Endothelial cell of umbilical vein (primary cell): ENCODE data around the gene RTN4R.

Experiments used
- EZH2 ChIP-seq: IDR thresholded peaks from 2 replicates; pipeline ENCODE4 v1.6.1; 2012; ENCODE audit warnings: borderline replicate concordance, low read depth, mild to moderate bottlenecking, moderate library complexity, low read length, inconsistent platforms; ENCODE audit not compliant: severe bottlenecking
- FOS ChIP-seq: IDR thresholded peaks from 2 replicates; pipeline ENCODE4 v1.6.1; 2011; ENCODE audit warnings: mild to moderate bottlenecking, low read length, moderate library complexity, borderline replicate concordance; ENCODE audit not compliant: insufficient read depth
- GATA2 ChIP-seq: IDR thresholded peaks from 2 replicates; pipeline ENCODE4 v1.7.0; 2011; ENCODE audit warnings: low read depth, mild to moderate bottlenecking, moderate library complexity, mixed read lengths, low read length; ENCODE audit not compliant: insufficient read length, insufficient read depth
- JUN ChIP-seq: IDR thresholded peaks from 2 replicates; pipeline ENCODE4 v1.6.1; 2011; ENCODE audit warnings: borderline replicate concordance, low read depth; ENCODE audit not compliant: insufficient read length, insufficient read depth
- MAX ChIP-seq: IDR thresholded peaks from 2 replicates; pipeline ENCODE4 v1.6.1; 2011; ENCODE audit not compliant: insufficient read depth, insufficient read length
- MYC ChIP-seq: IDR thresholded peaks from one replicate; pipeline ENCODE4 v1.6.1; 2011; ENCODE audit warnings: mild to moderate bottlenecking, low read depth, low read length
- POLR2A ChIP-seq: IDR thresholded peaks from 2 replicates; pipeline ENCODE4 v1.6.1; 2012; ENCODE audit warnings: low read depth, mild to moderate bottlenecking, control low read depth, low read length
- POLR2AphosphoS5 ChIP-seq: IDR thresholded peaks from 2 replicates; pipeline ENCODE4 v1.6.1; 2012; ENCODE audit warnings: low read depth, mild to moderate bottlenecking, control low read depth, low read length, moderate library complexity; ENCODE audit not compliant: insufficient read depth
- TF ChIP-seq, protein P1 (sequence below), 2 donors: IDR thresholded peaks; 1 replicate in 1 of 2; 2 replicates in 1 of 2; pipeline ENCODE4 v1.5.1; 2011; ENCODE audit warnings: low read length in 2 of 2, mild to moderate bottlenecking in 2 of 2, moderate library complexity in 2 of 2, control low read depth in 1 of 2, inconsistent platforms in 1 of 2, low read depth in 1 of 2; ENCODE audit not compliant: insufficient read depth in 1 of 2; ENCODE audit errors: extremely low read depth in 1 of 2

DNA sequence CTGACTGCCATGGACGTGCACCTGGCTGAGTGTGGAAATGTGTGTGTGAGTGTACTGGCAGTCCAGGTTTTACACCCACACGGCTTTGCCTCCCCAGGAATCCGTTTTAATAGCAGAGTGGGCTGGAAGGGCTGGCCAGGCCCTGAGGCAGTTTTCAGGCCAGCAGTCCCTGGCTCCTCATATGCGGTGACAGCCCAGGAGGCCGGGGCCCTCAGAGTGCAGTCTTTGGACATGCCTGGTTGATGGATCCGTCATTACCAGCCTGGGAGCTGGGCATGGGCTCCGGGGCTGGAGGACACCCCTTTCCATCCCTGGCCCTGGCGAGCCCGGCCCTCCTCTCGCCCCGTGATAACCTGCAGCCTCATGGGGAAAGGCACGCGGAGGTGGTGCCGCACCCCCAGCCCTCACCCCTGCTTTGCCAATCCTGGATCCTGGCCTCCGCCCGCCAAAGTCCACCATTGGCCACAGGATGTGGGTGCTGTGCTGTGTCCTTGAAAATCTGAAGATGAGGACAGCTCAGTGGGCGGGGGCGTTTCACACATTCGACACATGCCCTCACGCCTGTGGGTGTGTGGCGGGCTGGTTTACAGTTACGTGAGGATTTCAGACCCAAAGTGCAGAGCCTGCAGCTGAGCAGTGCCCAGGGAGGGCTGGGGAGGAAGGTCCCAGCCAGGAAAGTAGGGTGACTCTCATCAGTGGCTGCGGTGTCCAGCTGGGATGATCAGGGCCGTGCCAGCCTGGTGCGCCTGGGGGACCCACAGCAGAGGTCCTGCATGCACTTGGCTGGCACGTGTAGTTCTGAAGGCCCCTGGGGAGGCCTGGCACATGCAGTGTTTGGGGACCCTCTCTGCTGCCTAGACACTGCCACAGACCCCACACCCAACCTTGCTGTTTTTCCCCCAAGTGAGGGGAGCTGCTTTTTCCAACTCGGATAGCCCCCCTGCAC lies 55.1 kb downstream of the RTN4R start:
- TF ChIP-seq, protein P1, sequence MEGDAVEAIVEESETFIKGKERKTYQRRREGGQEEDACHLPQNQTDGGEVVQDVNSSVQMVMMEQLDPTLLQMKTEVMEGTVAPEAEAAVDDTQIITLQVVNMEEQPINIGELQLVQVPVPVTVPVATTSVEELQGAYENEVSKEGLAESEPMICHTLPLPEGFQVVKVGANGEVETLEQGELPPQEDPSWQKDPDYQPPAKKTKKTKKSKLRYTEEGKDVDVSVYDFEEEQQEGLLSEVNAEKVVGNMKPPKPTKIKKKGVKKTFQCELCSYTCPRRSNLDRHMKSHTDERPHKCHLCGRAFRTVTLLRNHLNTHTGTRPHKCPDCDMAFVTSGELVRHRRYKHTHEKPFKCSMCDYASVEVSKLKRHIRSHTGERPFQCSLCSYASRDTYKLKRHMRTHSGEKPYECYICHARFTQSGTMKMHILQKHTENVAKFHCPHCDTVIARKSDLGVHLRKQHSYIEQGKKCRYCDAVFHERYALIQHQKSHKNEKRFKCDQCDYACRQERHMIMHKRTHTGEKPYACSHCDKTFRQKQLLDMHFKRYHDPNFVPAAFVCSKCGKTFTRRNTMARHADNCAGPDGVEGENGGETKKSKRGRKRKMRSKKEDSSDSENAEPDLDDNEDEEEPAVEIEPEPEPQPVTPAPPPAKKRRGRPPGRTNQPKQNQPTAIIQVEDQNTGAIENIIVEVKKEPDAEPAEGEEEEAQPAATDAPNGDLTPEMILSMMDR (IDR thresholded peaks at IDR 0.05; ENCODE audit: extremely low read depth in 1 of 2, insufficient read depth in 1 of 2, low read depth in 1 of 2, low read length in 2 of 2): no peak
- TF ChIP-seq POLR2AphosphoS5: no peak
- TF ChIP-seq FOS: no peak
- TF ChIP-seq POLR2A: no peak
- TF ChIP-seq MYC: no peak
- no peak for TF ChIP-seq EZH2
- no peak for TF ChIP-seq MAX
- no peak for TF ChIP-seq GATA2
- TF ChIP-seq JUN: no peak
